ENCODE data around the gene CASQ1. TPM values are rescaled to one million over a fixed set of nuclear protein-coding genes. Genes with fewer than 3 reads are reported as not detected.

Gene CASQ1
- total and polyA plus RNA-seq, 2 experiments from 2014 or later = 21.4 to 23.6 TPM

DNA sequence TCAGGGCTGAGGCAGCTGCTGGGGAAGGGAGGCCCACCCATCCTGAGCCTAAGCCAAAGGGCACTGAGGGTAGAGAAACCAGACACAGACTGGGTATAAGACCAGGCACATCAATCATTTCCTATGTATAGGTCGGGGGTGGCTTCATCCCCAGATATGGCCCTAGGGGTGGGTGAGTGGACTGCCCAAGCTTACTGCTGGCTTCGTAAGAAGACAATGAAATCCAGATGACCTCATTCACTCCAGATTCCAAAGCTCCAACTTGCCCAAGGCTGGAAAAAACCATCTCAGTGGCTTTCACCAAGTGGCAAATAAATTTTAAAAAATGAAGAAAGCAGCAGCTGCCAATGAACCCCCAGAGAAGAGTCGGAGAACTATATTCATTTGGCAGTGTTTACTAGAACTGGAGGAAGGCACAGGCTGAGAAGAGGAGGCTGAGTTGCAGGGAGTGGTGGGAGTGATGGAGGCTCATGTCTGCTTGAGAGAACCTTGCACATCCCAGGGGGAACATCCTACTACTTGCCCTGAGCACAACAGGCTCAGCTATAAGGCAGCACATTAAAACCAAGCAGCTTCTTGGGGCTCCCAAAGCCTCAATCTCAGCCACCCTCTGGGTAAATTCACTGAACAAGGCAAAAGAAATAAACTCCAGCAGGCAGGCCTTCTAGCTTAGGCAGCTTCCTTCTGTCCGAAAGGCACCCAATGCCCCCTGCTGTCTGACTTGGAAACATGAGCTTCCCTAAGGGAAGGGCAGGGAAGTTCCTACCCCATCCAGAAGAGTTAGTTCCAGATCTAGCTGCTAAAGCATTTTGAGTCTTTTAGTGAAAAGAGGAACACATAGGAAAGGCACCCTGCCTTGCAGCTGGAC, 28.9 kb downstream of the CASQ1 start:
- Histone ChIP-seq H3K36me3 (peaks cover 57% of the 10 kb centered on the region), H3K27ac (peak overlapping the region; percentile 75), H3K9me3 (ENCODE audit: low read depth) (no peaks in the 10 kb centered on the region), H3K27me3 (no peaks in the 10 kb centered on the region), H3K4me1 (ENCODE audit: low read depth) (peaks cover 33% of the 10 kb centered on the region), H3K4me3 (no peak overlapping the region)
- TF ChIP-seq, protein P1, sequence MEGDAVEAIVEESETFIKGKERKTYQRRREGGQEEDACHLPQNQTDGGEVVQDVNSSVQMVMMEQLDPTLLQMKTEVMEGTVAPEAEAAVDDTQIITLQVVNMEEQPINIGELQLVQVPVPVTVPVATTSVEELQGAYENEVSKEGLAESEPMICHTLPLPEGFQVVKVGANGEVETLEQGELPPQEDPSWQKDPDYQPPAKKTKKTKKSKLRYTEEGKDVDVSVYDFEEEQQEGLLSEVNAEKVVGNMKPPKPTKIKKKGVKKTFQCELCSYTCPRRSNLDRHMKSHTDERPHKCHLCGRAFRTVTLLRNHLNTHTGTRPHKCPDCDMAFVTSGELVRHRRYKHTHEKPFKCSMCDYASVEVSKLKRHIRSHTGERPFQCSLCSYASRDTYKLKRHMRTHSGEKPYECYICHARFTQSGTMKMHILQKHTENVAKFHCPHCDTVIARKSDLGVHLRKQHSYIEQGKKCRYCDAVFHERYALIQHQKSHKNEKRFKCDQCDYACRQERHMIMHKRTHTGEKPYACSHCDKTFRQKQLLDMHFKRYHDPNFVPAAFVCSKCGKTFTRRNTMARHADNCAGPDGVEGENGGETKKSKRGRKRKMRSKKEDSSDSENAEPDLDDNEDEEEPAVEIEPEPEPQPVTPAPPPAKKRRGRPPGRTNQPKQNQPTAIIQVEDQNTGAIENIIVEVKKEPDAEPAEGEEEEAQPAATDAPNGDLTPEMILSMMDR (IDR thresholded peaks at IDR 0.05; ENCODE audit: low read depth, low read length) = peak; percentile 71
- DNase-seq (ENCODE audit: low read depth in 1 of 2, low spot score in 1 of 2) = peak; percentile 67 to 78

DNA sequence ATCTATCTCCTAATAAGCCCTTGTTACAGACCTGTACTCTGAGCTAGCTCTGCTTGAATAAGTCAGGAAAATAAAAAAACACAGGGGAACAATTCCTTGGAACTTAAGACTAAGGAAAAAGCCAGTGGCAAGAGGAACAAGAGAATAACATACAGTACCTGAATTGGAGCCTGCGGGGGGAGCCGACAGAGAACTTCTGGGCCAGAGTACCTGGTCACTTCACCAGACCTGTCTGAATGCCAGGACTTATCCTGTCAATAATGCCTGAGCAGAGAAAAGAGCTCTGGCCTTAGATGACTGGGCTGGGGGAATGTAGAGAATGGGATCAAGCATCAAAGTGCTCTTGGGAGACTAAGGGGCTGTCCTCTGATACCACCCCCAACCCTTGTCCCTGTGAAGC, 29.9 kb downstream of the CASQ1 start:
- H3K27ac ChIP-seq = peak overlapping the region; percentile 75
- no peak for DNase-seq (ENCODE audit: low read depth in 1 of 2, low spot score in 1 of 2)
- H3K4me3 ChIP-seq = no peak overlapping the region
- no peaks in the 10 kb centered on the region for H3K27me3 ChIP-seq
- H3K4me1 ChIP-seq (ENCODE audit: low read depth) = peaks cover 28% of the 10 kb centered on the region
- H3K36me3 ChIP-seq = peaks cover 64% of the 10 kb centered on the region
- no peaks in the 10 kb centered on the region for H3K9me3 ChIP-seq (ENCODE audit: low read depth)
- TF ChIP-seq, protein P1 (IDR thresholded peaks at IDR 0.05; ENCODE audit: low read depth, low read length) = no peak

DNA sequence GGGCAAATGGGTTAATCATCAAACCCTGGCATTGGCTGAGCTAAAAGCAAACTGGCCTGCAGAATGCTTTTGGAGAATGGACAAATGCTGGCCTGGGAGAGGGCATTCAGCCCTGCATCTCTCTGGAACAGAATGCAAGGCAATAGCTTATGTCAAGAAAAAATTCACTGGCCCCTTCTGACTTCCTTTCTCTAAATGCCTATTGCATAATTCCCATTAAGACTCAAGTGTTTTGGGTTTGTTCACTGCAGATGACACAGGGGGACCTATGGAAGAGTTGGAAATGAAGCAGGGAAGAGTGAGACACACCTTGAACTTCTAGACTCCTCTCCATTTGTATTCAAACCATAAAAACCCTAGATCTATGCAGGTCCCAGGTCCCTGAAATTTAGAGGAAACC, 30.7 kb downstream of the CASQ1 start:
- TF ChIP-seq, protein P1 (IDR thresholded peaks at IDR 0.05; ENCODE audit: low read depth, low read length) = no peak
- no peaks in the 10 kb centered on the region for H3K9me3 ChIP-seq (ENCODE audit: low read depth)
- H3K4me1 ChIP-seq (ENCODE audit: low read depth) = peaks cover 20% of the 10 kb centered on the region
- H3K27me3 ChIP-seq = no peaks in the 10 kb centered on the region
- no peak for DNase-seq (ENCODE audit: low read depth in 1 of 2, low spot score in 1 of 2)
- peaks cover 65% of the 10 kb centered on the region for H3K36me3 ChIP-seq
- no peak overlapping the region for H3K4me3 ChIP-seq
- peak overlapping the region; percentile 75 for H3K27ac ChIP-seq

DNA sequence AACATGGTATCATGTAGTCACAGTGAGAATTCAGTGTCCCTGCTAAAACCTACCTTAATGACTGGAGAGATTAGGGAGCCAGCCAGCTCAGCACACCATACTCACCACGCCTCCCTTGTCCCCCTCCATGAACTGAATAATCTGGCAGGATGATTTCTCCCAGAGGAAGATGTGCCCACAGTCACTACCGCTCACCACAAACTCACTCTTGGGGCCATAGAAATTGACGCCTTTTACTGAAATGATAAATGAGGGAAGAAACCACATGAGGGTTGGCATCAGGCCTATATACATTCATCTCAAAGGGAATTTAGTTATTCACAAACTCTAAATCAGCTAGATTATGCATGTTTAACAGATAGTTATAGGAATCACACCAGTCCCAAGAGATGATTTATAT, 32.2 kb downstream of the CASQ1 start:
- TF ChIP-seq, protein P1 (IDR thresholded peaks at IDR 0.05; ENCODE audit: low read depth, low read length) = no peak
- Histone ChIP-seq H3K9me3 (ENCODE audit: low read depth) (no peaks in the 10 kb centered on the region), H3K4me3 (no peak overlapping the region), H3K4me1 (ENCODE audit: low read depth) (peaks cover 17% of the 10 kb centered on the region), H3K27me3 (no peaks in the 10 kb centered on the region), H3K36me3 (peaks cover 69% of the 10 kb centered on the region), H3K27ac (peak overlapping the region; percentile 25)
- DNase-seq (ENCODE audit: low read depth in 1 of 2, low spot score in 1 of 2) = no peak

DNA sequence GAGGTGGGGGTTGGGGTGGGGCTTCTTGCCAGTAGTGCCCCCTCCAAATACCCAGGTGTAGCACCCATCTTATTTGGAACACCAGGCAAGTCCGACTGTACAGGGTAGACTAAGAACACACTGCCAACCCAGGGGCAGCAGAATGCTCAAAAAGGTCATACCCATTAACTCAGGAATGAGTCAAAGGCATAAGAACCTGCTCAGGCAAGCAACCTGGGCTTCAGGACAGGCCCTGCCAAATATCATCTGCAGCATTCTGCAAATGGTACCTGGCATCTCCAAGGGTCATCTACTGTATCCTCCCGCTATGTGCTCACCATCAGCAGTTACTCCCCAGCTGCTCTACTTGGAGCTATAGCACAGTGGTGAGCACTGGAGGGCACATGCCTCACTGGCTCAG, 34.2 kb downstream of the CASQ1 start:
- H3K9me3 ChIP-seq (ENCODE audit: low read depth) = no peaks in the 10 kb centered on the region
- no peak overlapping the region for H3K4me3 ChIP-seq
- H3K4me1 ChIP-seq (ENCODE audit: low read depth) = peaks cover 13% of the 10 kb centered on the region
- TF ChIP-seq, protein P1 (IDR thresholded peaks at IDR 0.05; ENCODE audit: low read depth, low read length) = no peak
- H3K27ac ChIP-seq = no peak overlapping the region
- H3K36me3 ChIP-seq = peaks cover 74% of the 10 kb centered on the region
- no peak for DNase-seq (ENCODE audit: low read depth in 1 of 2, low spot score in 1 of 2)
- no peaks in the 10 kb centered on the region for H3K27me3 ChIP-seq

All from cardiac muscle cell (in vitro differentiated cells and primary cell).